GM18511 (cell line): ENCODE measurements around the gene SETBP1.

Experiments
- ATAC-seq: cut with Tn5 transposase; IDR thresholded peaks from one replicate; pipeline ENCODE4 v1.9.1; 2021; ENCODE audit warnings: mild to moderate bottlenecking, moderate library complexity; ENCODE audit not compliant: unreplicated experiment

SETBP1 gene

GRCh38 chr18:44811572-44812125, 131.0 kb downstream of the SETBP1 start:
- ATAC-seq: no peak

- ATAC-seq: no peak
These were observed 131.7 kb downstream of the SETBP1 start for GRCh38 chr18:44812426-44812825.

GRCh38 chr18:44813586-44813985, 132.9 kb downstream of the SETBP1 start:
- no peak for ATAC-seq

- no peak for ATAC-seq
These were observed 134.4 kb downstream of the SETBP1 start for GRCh38 chr18:44815108-44815507.

- no peak for ATAC-seq
These were observed 135.4 kb downstream of the SETBP1 start for GRCh38 chr18:44816050-44816449.

- no peak for ATAC-seq
These were observed 135.8 kb downstream of the SETBP1 start for GRCh38 chr18:44816477-44816876.

GRCh38 chr18:44817831-44818473, 137.3 kb downstream of the SETBP1 start:
- ATAC-seq: peak; percentile 33

- peak; percentile 51 for ATAC-seq
These were observed 138.1 kb downstream of the SETBP1 start for GRCh38 chr18:44818668-44819403.

GRCh38 chr18:44819944-44820510, 139.3 kb downstream of the SETBP1 start:
- ATAC-seq: no peak

- ATAC-seq: no peak
These were observed 141.2 kb downstream of the SETBP1 start for GRCh38 chr18:44821924-44822323.

GRCh38 chr18:44823286-44823685, 142.6 kb downstream of the SETBP1 start:
- ATAC-seq: no peak

GRCh38 chr18:44823782-44824181, 143.1 kb downstream of the SETBP1 start:
- ATAC-seq: no peak

GRCh38 chr18:44824884-44825283, 144.2 kb downstream of the SETBP1 start:
- no peak for ATAC-seq

- no peak for ATAC-seq
These were observed 146.0 kb downstream of the SETBP1 start for GRCh38 chr18:44826418-44827259.

GRCh38 chr18:44828080-44828479, 147.4 kb downstream of the SETBP1 start:
- no peak for ATAC-seq

GRCh38 chr18:44830581-44830980, 149.9 kb downstream of the SETBP1 start:
- no peak for ATAC-seq

GRCh38 chr18:44833786-44834185, 153.1 kb downstream of the SETBP1 start:
- ATAC-seq: no peak

- no peak for ATAC-seq
These were observed 154.3 kb downstream of the SETBP1 start for GRCh38 chr18:44834867-44835469.

GRCh38 chr18:44835703-44836102, 155.0 kb downstream of the SETBP1 start:
- ATAC-seq: no peak

- no peak for ATAC-seq
These were observed 155.6 kb downstream of the SETBP1 start for GRCh38 chr18:44836263-44836662.
